ENCODE results near the gene EFCAB7.

DNA sequence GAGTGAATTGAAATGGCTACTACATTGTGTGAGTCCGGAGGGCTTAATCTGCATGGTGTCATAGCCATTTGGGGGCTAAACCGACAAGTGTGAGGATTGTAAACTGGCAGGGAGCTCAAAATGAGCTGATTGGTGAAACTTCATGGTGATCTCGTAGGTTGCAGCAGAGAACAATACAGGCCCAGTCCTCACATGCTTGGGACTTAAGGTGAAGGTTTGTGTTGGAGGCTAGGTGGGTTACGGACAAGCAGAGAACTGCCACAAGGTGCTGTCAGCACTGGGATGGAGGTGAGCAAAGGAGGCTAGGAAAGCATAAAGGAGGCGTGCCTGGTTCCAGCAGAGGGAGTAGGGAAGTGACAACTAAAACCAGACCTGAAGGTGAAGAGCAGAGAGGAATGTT, 79.3 kb downstream of the EFCAB7 start:
- TF ChIP-seq, protein P1, sequence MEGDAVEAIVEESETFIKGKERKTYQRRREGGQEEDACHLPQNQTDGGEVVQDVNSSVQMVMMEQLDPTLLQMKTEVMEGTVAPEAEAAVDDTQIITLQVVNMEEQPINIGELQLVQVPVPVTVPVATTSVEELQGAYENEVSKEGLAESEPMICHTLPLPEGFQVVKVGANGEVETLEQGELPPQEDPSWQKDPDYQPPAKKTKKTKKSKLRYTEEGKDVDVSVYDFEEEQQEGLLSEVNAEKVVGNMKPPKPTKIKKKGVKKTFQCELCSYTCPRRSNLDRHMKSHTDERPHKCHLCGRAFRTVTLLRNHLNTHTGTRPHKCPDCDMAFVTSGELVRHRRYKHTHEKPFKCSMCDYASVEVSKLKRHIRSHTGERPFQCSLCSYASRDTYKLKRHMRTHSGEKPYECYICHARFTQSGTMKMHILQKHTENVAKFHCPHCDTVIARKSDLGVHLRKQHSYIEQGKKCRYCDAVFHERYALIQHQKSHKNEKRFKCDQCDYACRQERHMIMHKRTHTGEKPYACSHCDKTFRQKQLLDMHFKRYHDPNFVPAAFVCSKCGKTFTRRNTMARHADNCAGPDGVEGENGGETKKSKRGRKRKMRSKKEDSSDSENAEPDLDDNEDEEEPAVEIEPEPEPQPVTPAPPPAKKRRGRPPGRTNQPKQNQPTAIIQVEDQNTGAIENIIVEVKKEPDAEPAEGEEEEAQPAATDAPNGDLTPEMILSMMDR (IDR thresholded peaks at IDR 0.05; ENCODE audit: control extremely low read depth in 1 of 3, insufficient read depth in 1 of 3, low read depth in 1 of 3, low read length in 3 of 3): no peak
- no peak for TF ChIP-seq SP2 (IDR thresholded peaks at IDR 0.05; ENCODE audit: low read length)
- TF ChIP-seq MAFK (IDR thresholded peaks at IDR 0.05; ENCODE audit: low read depth, low read length): no peak
- TF ChIP-seq POLR2A (IDR thresholded peaks at IDR 0.05; ENCODE audit: control extremely low read depth in 1 of 2, low read depth in 2 of 2, low read length in 2 of 2): no peak
- no peak for TF ChIP-seq GABPA (IDR thresholded peaks at IDR 0.05; ENCODE audit: borderline replicate concordance, insufficient read depth, low read length)
- no peak for TF ChIP-seq RFX5 (IDR thresholded peaks at IDR 0.05; ENCODE audit: borderline replicate concordance, low read depth, low read length)
- TF ChIP-seq RAD21 (IDR thresholded peaks at IDR 0.05 in 1 of 2, conservative IDR thresholded peaks at IDR 0.05 in 1 of 2; ENCODE audit: low read depth in 2 of 2, low read length in 2 of 2): no peak
- TF ChIP-seq, protein P2, sequence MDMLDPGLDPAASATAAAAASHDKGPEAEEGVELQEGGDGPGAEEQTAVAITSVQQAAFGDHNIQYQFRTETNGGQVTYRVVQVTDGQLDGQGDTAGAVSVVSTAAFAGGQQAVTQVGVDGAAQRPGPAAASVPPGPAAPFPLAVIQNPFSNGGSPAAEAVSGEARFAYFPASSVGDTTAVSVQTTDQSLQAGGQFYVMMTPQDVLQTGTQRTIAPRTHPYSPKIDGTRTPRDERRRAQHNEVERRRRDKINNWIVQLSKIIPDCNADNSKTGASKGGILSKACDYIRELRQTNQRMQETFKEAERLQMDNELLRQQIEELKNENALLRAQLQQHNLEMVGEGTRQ (IDR thresholded peaks at IDR 0.05; ENCODE audit: low read length): no peak
- TF ChIP-seq BRCA1 (IDR thresholded peaks at IDR 0.05; ENCODE audit: low read depth, low read length): no peak
- TF ChIP-seq TAF1 (IDR thresholded peaks at IDR 0.05; ENCODE audit: low read depth, low read length): no peak
- no peak for TF ChIP-seq YY1 (IDR thresholded peaks at IDR 0.05; ENCODE audit: low read depth, low read length)
- TF ChIP-seq EP300 (IDR thresholded peaks at IDR 0.05; ENCODE audit: borderline replicate concordance in 1 of 2, low read depth in 2 of 2, low read length in 2 of 2): no peak
- no peak for TF ChIP-seq SIX5 (IDR thresholded peaks at IDR 0.05; ENCODE audit: low read depth, low read length)
- no peak for TF ChIP-seq NANOG (IDR thresholded peaks at IDR 0.05; ENCODE audit: insufficient read depth, low read depth, low read length, poor library complexity, severe bottlenecking)

Data from H1 (cell line).